MM.1S (cell line): ENCODE results near the gene NAALADL2.

ENCODE experiments used
- CTCF ChIP-seq: fragments of 300-600 bp; sonication (generic); IDR thresholded peaks from 2 replicates; pipeline ENCODE4 v1.5.1; 2016; ENCODE audit warnings: antibody characterized with exemption, low read length, mixed read lengths
- EZH2 ChIP-seq: fragments of 300-600 bp; sonication (generic); optimal IDR thresholded peaks from 2 replicates; pipeline ENCODE3; 2017; ENCODE audit warnings: low read depth, mild to moderate bottlenecking, antibody characterized with exemption, low read length, mixed read lengths
- EZH2phosphoT487 ChIP-seq: fragments of 300-600 bp; sonication (generic); IDR thresholded peaks from 2 replicates; pipeline ENCODE4 v1.6.1; 2018; ENCODE audit warnings: antibody characterized with exemption, low read length

DNA sequence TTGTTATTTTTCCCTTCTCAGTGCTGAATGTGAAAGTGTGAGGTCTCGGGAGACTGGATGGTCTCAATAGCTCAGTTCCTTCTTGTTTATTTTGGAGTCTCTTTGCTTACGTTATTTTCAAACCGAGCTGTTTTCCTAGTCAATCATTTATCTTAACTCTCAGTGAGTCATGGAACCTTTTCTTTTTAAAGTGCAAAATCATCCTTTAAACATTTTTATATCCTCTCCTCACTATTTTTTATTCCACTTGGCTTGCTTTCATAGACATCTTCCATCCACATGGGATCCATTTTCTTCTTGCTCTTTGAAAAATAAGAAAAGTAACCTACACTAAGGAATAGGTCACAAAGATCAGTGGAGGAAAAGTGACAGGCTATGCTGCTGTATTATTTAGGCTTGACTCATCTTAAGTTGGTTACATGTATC is 497.8 kb downstream of the NAALADL2 start:
- TF ChIP-seq CTCF (no peak), EZH2 (no peak), EZH2phosphoT487 (no peak)
